SK-N-SH (cell line): ENCODE measurements around the gene IVNS1ABP. TPM values are rescaled to one million over a fixed set of nuclear protein-coding genes. Genes with fewer than 3 reads are reported as not detected.
"Not testable (repeated sequence)": the region's sequence is repeated elsewhere in the genome, so short reads cannot be mapped to it uniquely, and the experiment has no call there.

Experiments used
- CTCF ChIA-PET: fragments of 300-600, 350-600 bp; formaldehyde crosslinking; extraction: SDS; loops from one replicate; lab custom pipeline; 2021; lab: Yijun Ruan, JAX
- POLR2A ChIA-PET: fragments of 350-600 bp; sonication (Branson Sonifier 250); formaldehyde crosslinking; extraction: SDS; loops from one replicate; lab custom pipeline; 2020; ENCODE audit warnings: antibody characterized with exemption, inconsistent platforms; lab: Yijun Ruan, JAX
- DNase-seq: peaks from one replicate; pipeline ENCODE4 v3.0.0; 2012
- H2AFZ ChIP-seq: fragments of 200-600 bp; sonication (generic); 2 replicates; pipeline ENCODE4 v1.8.1; 2016; ENCODE audit warnings: antibody characterized with exemption, mild to moderate bottlenecking, low read depth
- H3F3A ChIP-seq: fragments of 200-600 bp; sonication (generic); replicated peaks from 2 replicates; pipeline ENCODE3; 2016; ENCODE audit warnings: antibody characterized with exemption, mild to moderate bottlenecking; ENCODE audit not compliant: insufficient read depth
- H3K27ac ChIP-seq, 2 experiments: fragments of 200-500 bp in 1 of 2; fragments of 200-600 bp in 1 of 2; sonication (Bioruptor generic) in 1 of 2; sonication (generic), shearing (Covaris generic) in 1 of 2; 2 replicates each; pipeline versions ENCODE4 v1.5.1 to v1.6.1; 2014 to 2016; ENCODE audit warnings: low read depth in 2 of 2, inconsistent platforms in 1 of 2, low read length in 1 of 2, mild to moderate bottlenecking in 1 of 2, mixed read lengths in 1 of 2
- H3K27me3 ChIP-seq: fragments of 200-600 bp; sonication (generic), shearing (Covaris generic); 2 replicates; pipeline ENCODE4 v1.6.1; 2016; ENCODE audit warnings: mixed run types; ENCODE audit not compliant: insufficient read depth
- H3K36me3 ChIP-seq, 2 experiments: fragments of 200-500 bp in 1 of 2; fragments of 200-600 bp in 1 of 2; sonication (Bioruptor generic) in 1 of 2; sonication (generic) in 1 of 2; replicated peaks in 1 of 2; 2 replicates each; pipeline versions ENCODE3 to v1.5.1; 2014 to 2016; ENCODE audit warnings: low read length in 1 of 2, mild to moderate bottlenecking in 1 of 2; ENCODE audit not compliant: insufficient read depth in 2 of 2, control insufficient read depth in 1 of 2
- H3K4me1 ChIP-seq, 2 experiments: fragments of 200-500 bp in 1 of 2; fragments of 200-600 bp in 1 of 2; sonication (Bioruptor generic) in 1 of 2; sonication (generic), shearing (Covaris generic) in 1 of 2; 2 replicates each; pipeline versions ENCODE4 v1.5.1 to v1.6.1; 2014 to 2016; ENCODE audit warnings: low read depth in 1 of 2, low read length in 1 of 2, mixed run types in 1 of 2; ENCODE audit not compliant: insufficient read depth in 2 of 2, control insufficient read depth in 1 of 2
- H3K4me2 ChIP-seq: fragments of 200-600 bp; sonication (generic), shearing (Covaris generic); 2 replicates; pipeline ENCODE4 v1.6.1; 2017; ENCODE audit warnings: mixed run types
- H3K4me3 ChIP-seq, 2 experiments: fragments of 200-500 bp in 1 of 2; fragments of 200-600 bp in 1 of 2; sonication (Bioruptor generic) in 1 of 2; sonication (generic), shearing (Covaris generic) in 1 of 2; 2 replicates each; pipeline versions ENCODE4 v1.5.1 to v1.8.1; 2014 to 2016; ENCODE audit warnings: low read depth in 2 of 2, inconsistent platforms in 1 of 2, low read length in 1 of 2, mild to moderate bottlenecking in 1 of 2, mixed read lengths in 1 of 2, moderate library complexity in 1 of 2
- H3K79me2 ChIP-seq: fragments of 200-600 bp; sonication (generic); 2 replicates; pipeline ENCODE4 v1.8.1; 2017; ENCODE audit warnings: mild to moderate bottlenecking; ENCODE audit not compliant: insufficient read depth
- H3K9ac ChIP-seq: fragments of 200-600 bp; sonication (generic); 2 replicates; pipeline ENCODE4 v1.6.1; 2017; ENCODE audit warnings: mixed run types
- H3K9me2 ChIP-seq: fragments of 200-600 bp; sonication (generic); 2 replicates; pipeline ENCODE4 v1.6.1; 2017; ENCODE audit warnings: mixed run types
- H3K9me3 ChIP-seq: fragments of 200-600 bp; sonication (generic); 2 replicates; pipeline ENCODE4 v1.6.1; 2017; ENCODE audit warnings: mixed run types, mild to moderate bottlenecking, moderate library complexity
- H4K20me1 ChIP-seq: fragments of 200-600 bp; sonication (generic); 2 replicates; pipeline ENCODE4 v1.6.1; 2017; ENCODE audit warnings: mild to moderate bottlenecking, mixed run types; ENCODE audit not compliant: insufficient read depth
- CHD2 ChIP-seq: fragments of 150-350 bp; IDR thresholded peaks from 2 replicates; pipeline ENCODE4 v1.6.1; 2018; ENCODE audit warnings: low read length; ENCODE audit not compliant: partially characterized antibody
- ELF1 ChIP-seq: IDR thresholded peaks from 2 replicates; pipeline ENCODE4 v1.4.0; 2012
- EP300 ChIP-seq, 2 experiments: IDR thresholded peaks; 2 replicates each; pipeline versions ENCODE4 v1.4.0 to v1.6.1; 2012; ENCODE audit warnings: borderline replicate concordance in 1 of 2, low read depth in 1 of 2, low read length in 1 of 2
- FOXM1 ChIP-seq: IDR thresholded peaks from 2 replicates; pipeline ENCODE4 v1.4.0; 2012; ENCODE audit warnings: low read depth, mild to moderate bottlenecking
- GABPA ChIP-seq: IDR thresholded peaks from 2 replicates; pipeline ENCODE4 v1.4.0; 2012; ENCODE audit warnings: low read depth, mild to moderate bottlenecking
- GATA2 ChIP-seq: sonication (generic); formaldehyde crosslinking; IDR thresholded peaks from 2 replicates; pipeline ENCODE4 v1.5.0; 2020; ENCODE audit warnings: mild to moderate bottlenecking, missing genetic modification reagents
- JUND ChIP-seq: IDR thresholded peaks from 2 replicates; pipeline ENCODE4 v1.4.0; 2012
- NFIC ChIP-seq: IDR thresholded peaks from 2 replicates; pipeline ENCODE4 v1.4.0; 2012; ENCODE audit warnings: borderline replicate concordance
- RAD21 ChIP-seq: IDR thresholded peaks from 2 replicates; pipeline ENCODE4 v1.6.1; 2012; ENCODE audit warnings: mild to moderate bottlenecking, low read length
- RXRA ChIP-seq: IDR thresholded peaks from 2 replicates; pipeline ENCODE4 v1.4.0; 2012; ENCODE audit warnings: low read depth, mild to moderate bottlenecking, borderline replicate concordance
- TAF1 ChIP-seq: IDR thresholded peaks from 2 replicates; pipeline ENCODE4 v1.6.1; 2012; ENCODE audit warnings: low read depth, mild to moderate bottlenecking, low read length, moderate library complexity, borderline replicate concordance
- WGBS: methylation state at CpG from one replicate; pipeline ENCODE4 v1.1.6; 2017; ENCODE audit warnings: low lambda C conversion rate; 5-methylcytosine and 5-hydroxymethylcytosine counted together
- polyA plus RNA-seq, 3 experiments: library from polyadenylated mRNA; depleted of rRNA; stranded (reverse); fragments of >200 nt; gene quantifications; 2 replicates each; pipeline ENCODE4 v1.2.3, GENCODE V29; 2012
- TF ChIP-seq, protein P1 (sequence below): IDR thresholded peaks from 2 replicates; pipeline ENCODE4 v1.4.0; 2012; ENCODE audit warnings: low read depth
- TF ChIP-seq, protein P2 (sequence below): IDR thresholded peaks from 2 replicates; pipeline ENCODE4 v1.4.0; 2012; ENCODE audit warnings: low read depth, borderline replicate concordance
- TF ChIP-seq, protein P3 (sequence below): IDR thresholded peaks from 2 replicates; pipeline ENCODE4; 2012

The IVNS1ABP gene
- polyA plus RNA-seq, 1 of the 3 experiments (the other 2 are of a cell fraction): 24.5 TPM

DNA sequence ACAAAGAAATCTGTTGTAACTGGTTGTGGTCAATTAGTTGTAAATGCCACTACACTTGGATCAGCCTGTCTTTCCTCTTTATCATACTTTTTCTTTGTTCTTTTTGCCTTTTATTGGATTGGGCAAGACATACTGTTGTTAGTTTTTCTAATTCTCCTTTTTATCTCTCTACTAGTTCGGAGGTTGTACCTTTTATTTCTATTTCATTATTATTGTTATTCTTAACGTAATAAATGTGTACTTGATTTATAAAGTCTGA lies 59.2 kb downstream of the IVNS1ABP start:
- H3K4me3 ChIP-seq: peak overlapping the region; percentile 50 to 54; a peak in 3 of 4 replicates
- H3K9me3 ChIP-seq: no peaks in the 10 kb centered on the region
- peak overlapping the region; percentile 61; the same call in 1 of the 2 replicates for H3K9ac ChIP-seq
- peak overlapping the region; percentile 43 for H3K4me2 ChIP-seq
- no peaks in the 10 kb centered on the region for H3K9me2 ChIP-seq
- H3K4me1 ChIP-seq: peaks cover 9 to 14% of the 10 kb centered on the region in 2 experiments; a peak in 2 of 4 replicates
- no peaks in the 10 kb centered on the region for H3K79me2 ChIP-seq
- ChIA-PET POLR2A (interaction anchor here (1.2 kb wide), 1 partner anchor 60 kb away, joined by 3 read pairs; the partner anchor contains the start of gene IVNS1ABP), CTCF (no interaction called here)
- no peaks in the 10 kb centered on the region for H3K36me3 ChIP-seq
- TF ChIP-seq JUND (no peak), FOXM1 (no peak), NFIC (no peak), RXRA (no peak), GATA2 (no peak), TAF1 (no peak), CHD2 (no peak), GABPA (no peak), RAD21 (no peak), EP300 (IDR thresholded peaks at IDR 0.05; ENCODE audit: borderline replicate concordance in 1 of 2, low read depth in 1 of 2, low read length in 1 of 2) (no peak), ELF1 (no peak)
- TF ChIP-seq, protein P1, sequence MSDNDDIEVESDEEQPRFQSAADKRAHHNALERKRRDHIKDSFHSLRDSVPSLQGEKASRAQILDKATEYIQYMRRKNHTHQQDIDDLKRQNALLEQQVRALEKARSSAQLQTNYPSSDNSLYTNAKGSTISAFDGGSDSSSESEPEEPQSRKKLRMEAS: no peak
- TF ChIP-seq, protein P2, sequence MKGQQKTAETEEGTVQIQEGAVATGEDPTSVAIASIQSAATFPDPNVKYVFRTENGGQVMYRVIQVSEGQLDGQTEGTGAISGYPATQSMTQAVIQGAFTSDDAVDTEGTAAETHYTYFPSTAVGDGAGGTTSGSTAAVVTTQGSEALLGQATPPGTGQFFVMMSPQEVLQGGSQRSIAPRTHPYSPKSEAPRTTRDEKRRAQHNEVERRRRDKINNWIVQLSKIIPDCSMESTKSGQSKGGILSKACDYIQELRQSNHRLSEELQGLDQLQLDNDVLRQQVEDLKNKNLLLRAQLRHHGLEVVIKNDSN: no peak
- TF ChIP-seq, protein P3, sequence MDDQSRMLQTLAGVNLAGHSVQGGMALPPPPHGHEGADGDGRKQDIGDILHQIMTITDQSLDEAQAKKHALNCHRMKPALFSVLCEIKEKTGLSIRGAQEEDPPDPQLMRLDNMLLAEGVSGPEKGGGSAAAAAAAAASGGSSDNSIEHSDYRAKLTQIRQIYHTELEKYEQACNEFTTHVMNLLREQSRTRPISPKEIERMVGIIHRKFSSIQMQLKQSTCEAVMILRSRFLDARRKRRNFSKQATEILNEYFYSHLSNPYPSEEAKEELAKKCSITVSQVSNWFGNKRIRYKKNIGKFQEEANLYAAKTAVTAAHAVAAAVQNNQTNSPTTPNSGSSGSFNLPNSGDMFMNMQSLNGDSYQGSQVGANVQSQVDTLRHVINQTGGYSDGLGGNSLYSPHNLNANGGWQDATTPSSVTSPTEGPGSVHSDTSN: no peak
- no peak for DNase-seq
- H3K27me3 ChIP-seq: no peaks in the 10 kb centered on the region
- peak overlapping the region; percentile 68; the same call in 1 of the 2 replicates for H2AFZ ChIP-seq
- no peaks in the 10 kb centered on the region for H4K20me1 ChIP-seq
- 48% methylated on average over 2 of the region's 2 CpGs for WGBS
- no peaks in the 10 kb centered on the region for H3F3A ChIP-seq
- peak overlapping the region; percentile 6 to 78; a peak in 3 of 4 replicates for H3K27ac ChIP-seq

GRCh38 chr1:185257116-185257949 lies 59.7 kb downstream of the IVNS1ABP start:
- POLR2A ChIA-PET: interaction anchor here (1.2 kb wide), 1 partner anchor 60 kb away, joined by 3 read pairs; the partner anchor contains the start of gene IVNS1ABP
- DNase-seq, H3K79me2 ChIP-seq, H3K9me3 ChIP-seq, CTCF ChIA-PET, H3F3A ChIP-seq, H3K27me3 ChIP-seq, H3K36me3 ChIP-seq, H4K20me1 ChIP-seq, H3K9me2 ChIP-seq: not testable (repeated sequence)
- Histone ChIP-seq H3K4me2 (peak overlapping the region; percentile 43), H3K4me1 (peaks cover 9 to 14% of the 10 kb centered on the region in 2 experiments; a peak in 2 of 4 replicates), H2AFZ (peak overlapping the region; percentile 68; the same call in 1 of the 2 replicates), H3K4me3 (peak overlapping the region; percentile 50 to 54; a peak in 3 of 4 replicates), H3K27ac (peak overlapping the region; percentile 6 to 78; a peak in 3 of 4 replicates), H3K9ac (peak overlapping the region; percentile 61; the same call in 1 of the 2 replicates)
- WGBS: 15% methylated on average over 7 of the region's 32 CpGs
- TF ChIP-seq NFIC: 0 out of 2 replicates have a peak, but pooled peaks have one; percentile 24

DNA sequence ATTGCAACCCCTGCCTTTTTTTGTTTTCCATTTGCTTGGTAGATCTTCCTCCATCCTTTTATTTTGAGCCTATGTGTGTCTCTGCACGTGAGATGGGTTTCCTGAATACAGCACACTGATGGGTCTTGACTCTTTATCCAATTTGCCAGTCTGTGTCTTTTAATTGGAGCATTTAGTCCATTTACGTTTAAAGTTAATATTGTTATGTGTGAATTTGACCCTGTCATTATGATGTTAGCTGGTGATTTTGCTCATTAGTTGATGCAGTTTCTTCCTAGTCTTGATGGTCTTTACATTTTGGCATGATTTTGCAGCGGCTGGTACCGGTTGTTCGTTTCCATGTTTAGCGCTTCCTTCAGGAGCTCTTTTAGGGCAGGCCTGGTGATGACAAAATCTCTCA lies 61.4 kb downstream of the IVNS1ABP start:
- H3F3A ChIP-seq, H3K9me3 ChIP-seq, H4K20me1 ChIP-seq, POLR2A ChIA-PET, H3K36me3 ChIP-seq, DNase-seq, H3K27ac ChIP-seq, H2AFZ ChIP-seq, H3K4me3 ChIP-seq, H3K27me3 ChIP-seq, H3K9me2 ChIP-seq, H3K4me2 ChIP-seq, CTCF ChIA-PET, H3K9ac ChIP-seq, H3K79me2 ChIP-seq: not testable (repeated sequence)
- 90% methylated on average over 5 of the region's 6 CpGs for WGBS
- H3K4me1 ChIP-seq: peaks cover 9 to 14% of the 10 kb centered on the region in 2 experiments; a peak in 2 of 4 replicates

GRCh38 chr1:185252404-185252803 lies 64.6 kb downstream of the IVNS1ABP start:
- H3F3A ChIP-seq, POLR2A ChIA-PET, H3K27ac ChIP-seq, H3K36me3 ChIP-seq, H3K4me2 ChIP-seq, H3K9ac ChIP-seq, H4K20me1 ChIP-seq, H3K4me3 ChIP-seq, H3K27me3 ChIP-seq, CTCF ChIA-PET, H2AFZ ChIP-seq, H3K9me3 ChIP-seq, H3K4me1 ChIP-seq, H3K79me2 ChIP-seq, DNase-seq, H3K9me2 ChIP-seq: not testable (repeated sequence)
- 80% methylated on average over 1 of the region's 1 CpG for WGBS
